ENCODE measurements around the gene COX14.
A peak's percentile ranks its signal among the peaks of the same experiment; 100 is the strongest.

Gene COX14

GRCh38 chr12:50084775-50085614 lies 27.0 kb upstream of the COX14 start, which contains the start of gene SMARCD1:
Gene SMARCD1 (plus strand): TSS chr12:50085342. CDS start chr12:50085370, 28 bp downstream.
- DNase-seq (ENCODE audit: low spot score) = peak; percentile 95

GRCh38 chr12:50085615-50086072 lies 26.4 kb upstream of the COX14 start:
- no peak for DNase-seq (ENCODE audit: low spot score)

DNA sequence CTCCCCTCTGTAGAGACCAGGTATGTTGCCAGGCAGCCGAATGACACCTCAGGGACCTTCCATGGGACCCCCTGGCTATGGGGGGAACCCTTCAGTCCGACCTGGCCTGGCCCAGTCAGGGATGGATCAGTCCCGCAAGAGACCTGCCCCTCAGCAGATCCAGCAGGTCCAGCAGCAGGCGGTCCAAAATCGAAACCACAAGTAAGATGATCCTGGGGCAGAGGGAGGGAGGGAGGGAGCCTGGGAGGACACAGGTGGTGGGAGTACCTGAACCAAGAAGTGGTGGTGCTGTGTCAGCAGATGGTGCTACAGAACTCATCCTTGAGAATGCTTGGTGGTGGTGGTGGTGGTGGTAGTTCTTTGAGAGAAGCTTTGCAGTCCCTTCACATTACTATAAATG lies 25.9 kb upstream of the COX14 start:
- DNase-seq (ENCODE audit: low spot score) = no peak

GRCh38 chr12:50087151-50087550 lies 24.9 kb upstream of the COX14 start:
- no peak for DNase-seq (ENCODE audit: low spot score)

DNA sequence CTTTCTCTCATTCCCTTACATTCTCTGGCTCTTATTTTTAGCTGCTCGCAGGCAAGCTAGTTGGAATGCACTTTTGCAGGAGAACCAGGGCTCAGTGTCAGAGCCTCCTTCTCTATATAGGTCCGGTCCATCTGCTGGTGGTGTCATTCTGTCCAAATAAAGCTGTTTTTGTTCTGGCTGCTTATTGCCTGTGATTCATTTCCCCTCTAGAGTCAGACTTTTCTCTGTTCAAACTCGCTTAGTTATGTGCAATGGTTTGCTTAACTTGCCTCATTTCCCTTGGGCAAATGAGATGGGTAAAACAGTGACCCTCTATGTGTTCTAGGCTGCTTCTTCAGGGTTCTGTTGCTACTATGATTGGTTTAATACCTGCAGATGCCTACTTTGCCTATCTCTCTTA lies 24.0 kb upstream of the COX14 start:
- no peak for DNase-seq (ENCODE audit: low spot score)

DNA sequence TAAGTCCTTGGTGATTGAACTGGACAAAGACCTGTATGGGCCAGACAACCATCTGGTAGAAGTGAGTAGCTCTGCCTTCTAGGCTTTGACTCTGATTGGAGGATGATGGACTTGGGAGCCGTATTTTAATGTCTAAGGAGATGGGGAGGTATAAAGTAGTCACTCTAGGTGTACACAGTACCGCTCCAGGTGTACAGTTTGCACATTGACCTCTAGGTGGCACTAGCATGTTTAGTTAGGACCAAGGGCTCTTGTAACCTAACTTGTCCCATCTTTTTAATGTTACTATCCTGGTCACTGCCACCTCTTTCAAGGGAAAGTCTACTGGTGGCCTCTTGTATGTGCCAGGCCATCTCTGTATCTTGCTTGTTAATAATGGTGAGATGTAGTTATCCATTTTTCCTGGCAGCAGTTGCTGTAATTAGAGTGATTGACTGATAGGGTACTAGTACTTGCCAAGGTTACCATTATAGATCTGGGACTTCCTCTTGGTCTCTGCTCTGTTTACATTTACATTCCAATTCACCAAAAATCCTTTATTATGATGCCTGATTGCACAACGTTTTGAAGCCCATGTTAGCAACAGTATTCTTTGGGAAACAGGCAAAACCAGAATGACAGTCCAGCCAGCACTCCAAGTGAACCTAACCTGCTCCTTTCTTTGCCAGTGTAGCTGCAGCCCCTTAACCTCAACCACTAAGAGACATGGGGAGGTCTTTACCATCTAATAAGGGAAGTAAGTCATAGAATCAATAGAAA lies 23.3 kb upstream of the COX14 start:
- DNase-seq (ENCODE audit: low spot score) = no peak

GRCh38 chr12:50089730-50090129 lies 22.3 kb upstream of the COX14 start:
- DNase-seq (ENCODE audit: low spot score) = no peak

DNA sequence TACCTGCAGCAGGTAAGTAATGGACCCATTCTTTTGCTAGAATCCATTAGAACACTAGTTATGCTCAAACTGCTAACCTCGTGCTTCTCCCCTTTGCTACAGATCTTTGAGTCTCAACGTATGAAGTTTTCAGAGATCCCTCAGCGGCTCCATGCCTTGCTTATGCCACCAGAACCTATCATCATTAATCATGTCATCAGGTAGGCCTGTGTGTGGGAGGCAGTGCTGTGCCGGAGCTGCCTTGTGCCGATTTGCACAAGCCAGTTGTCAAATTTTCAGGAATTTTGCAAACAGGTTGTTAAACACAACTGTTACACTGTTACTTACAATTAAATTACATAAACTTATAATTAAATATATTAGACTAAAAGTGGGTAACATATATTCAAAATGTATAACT lies 21.6 kb upstream of the COX14 start:
- DNase-seq (ENCODE audit: low spot score) = peak; percentile 68

- DNase-seq (ENCODE audit: low spot score) = no peak
These were observed 14.1 kb upstream of the COX14 start for GRCh38 chr12:50097952-50098351.

GRCh38 chr12:50099302-50100008 lies 12.6 kb upstream of the COX14 start:
- DNase-seq (ENCODE audit: low spot score) = no peak

- no peak for DNase-seq (ENCODE audit: low spot score)
These were observed 11.5 kb upstream of the COX14 start for GRCh38 chr12:50100561-50100960.

DNA sequence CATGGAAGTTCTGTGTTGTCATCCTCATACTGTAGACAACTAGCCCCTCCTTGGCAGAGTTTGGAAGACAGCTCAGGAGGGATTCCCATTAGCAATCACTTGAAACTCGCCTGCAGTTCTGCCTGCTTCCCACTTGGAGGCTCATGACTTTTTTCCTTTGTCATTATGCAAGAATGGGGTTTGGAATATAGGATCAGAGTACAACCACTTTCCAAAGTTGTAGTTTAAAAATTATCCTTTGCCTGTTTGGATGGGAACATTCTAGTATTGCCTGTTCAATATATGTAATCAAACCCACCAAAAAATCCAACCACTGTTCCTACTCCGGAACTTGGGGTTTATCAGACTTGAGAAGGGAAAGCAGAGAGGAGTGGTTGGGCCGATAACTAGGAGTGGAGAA lies 10.4 kb upstream of the COX14 start:
- DNase-seq (ENCODE audit: low spot score) = no peak

DNA sequence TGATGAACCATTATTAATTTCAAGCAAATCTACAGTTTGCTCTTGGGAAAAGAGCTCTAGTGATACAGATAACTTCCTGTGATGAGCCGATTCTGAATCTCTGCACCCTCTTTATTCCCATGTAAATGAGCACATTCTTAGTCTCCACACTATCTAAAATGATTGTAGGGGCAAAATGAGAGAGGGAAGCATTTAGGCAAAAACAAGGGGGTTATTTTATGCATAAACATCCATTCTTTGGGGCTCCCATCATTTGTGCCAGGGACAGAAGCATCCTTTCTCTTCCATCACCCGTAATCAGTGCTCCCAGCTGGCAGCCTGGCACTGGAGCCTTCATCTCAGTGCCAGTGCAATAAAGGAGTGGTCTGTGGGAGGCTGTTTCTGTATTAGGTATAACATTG lies 9.9 kb upstream of the COX14 start:
- DNase-seq (ENCODE audit: low spot score) = peak; percentile 81

DNA sequence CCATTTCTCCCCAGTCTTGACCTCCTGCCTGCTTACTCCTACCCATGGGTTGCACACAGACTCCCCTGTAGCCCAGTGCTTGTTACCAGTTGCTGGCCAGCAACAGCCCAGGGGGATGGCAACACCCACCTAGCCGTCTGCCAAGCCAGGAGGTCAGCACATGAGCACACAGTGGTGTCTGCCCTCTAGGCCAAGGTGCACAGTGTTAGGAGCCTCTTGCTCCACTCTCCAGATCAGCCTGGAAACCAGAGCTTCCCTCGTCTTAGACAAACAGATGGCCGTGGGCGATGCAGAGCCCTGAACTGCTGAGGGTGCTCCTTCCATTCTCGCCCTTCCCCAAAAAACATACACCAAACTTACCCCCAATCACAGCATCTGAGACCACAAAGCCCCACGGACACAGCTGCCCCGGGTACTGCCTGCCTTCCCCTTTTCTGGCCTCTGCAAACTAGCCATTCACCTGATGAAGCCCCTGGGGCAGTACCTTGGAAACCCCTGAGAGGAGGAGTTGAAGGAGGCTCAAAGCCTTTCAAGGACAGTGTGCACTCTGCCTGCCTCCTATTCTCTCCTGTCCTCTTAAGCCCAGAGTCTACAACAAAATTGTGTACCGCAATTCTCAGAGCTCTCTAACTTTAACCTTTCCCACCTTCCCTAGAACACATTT lies 9.3 kb upstream of the COX14 start:
- no peak for DNase-seq (ENCODE audit: low spot score)

DNA sequence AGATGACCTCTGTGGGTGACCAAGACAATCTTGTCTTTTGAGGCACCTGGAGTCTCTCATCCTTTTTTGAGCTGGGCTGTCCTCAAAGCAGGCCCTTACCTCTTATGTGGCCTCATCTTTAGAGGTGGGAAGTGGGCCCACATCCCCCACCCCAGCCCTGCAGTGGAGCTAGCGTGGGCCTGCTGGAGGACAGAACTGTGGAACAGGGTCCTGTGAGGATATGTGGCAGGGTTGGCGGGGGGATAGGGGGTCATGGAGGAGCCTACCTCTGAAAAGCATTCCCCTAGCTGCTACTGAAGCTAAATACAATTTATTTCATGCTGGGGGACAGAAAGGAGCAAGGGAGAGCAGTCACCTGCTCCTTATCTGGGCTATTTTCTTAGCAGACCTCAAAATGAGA lies 8.7 kb upstream of the COX14 start:
- DNase-seq (ENCODE audit: low spot score) = no peak

DNA sequence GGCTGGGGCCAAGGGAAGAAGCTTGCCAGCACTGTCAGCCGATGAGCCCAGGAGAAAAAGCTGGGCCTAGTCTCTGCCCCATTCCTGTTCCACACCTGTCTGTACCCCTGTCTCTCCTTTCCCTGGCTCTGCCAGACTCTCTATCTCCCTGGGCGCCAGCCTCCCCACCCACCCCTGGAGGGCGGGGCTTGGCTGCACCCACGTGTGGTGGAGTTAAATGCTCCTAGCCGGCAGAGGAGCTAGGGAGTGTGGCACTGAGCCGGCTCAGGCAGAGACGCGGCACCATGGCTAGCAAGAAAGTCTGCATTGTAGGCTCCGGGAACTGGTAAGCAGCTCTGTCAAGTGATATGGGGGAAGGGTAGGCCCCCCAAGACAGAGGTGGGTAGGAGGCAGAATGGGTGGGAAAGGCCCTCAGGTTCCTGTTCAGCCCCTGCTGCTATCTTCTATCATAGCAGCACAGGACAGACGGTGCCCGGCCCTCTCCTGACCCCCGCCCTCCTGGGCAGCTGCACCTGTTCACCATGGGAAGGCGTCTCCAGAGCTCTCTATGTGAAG lies 8.2 kb upstream of the COX14 start, which contains the start of gene GPD1:
Gene GPD1 (plus strand): TSS at position 242 of the 555 bp plus-strand sequence. CDS start 43 bp downstream, at position 285.
- peak; percentile 81 for DNase-seq (ENCODE audit: low spot score)

DNA sequence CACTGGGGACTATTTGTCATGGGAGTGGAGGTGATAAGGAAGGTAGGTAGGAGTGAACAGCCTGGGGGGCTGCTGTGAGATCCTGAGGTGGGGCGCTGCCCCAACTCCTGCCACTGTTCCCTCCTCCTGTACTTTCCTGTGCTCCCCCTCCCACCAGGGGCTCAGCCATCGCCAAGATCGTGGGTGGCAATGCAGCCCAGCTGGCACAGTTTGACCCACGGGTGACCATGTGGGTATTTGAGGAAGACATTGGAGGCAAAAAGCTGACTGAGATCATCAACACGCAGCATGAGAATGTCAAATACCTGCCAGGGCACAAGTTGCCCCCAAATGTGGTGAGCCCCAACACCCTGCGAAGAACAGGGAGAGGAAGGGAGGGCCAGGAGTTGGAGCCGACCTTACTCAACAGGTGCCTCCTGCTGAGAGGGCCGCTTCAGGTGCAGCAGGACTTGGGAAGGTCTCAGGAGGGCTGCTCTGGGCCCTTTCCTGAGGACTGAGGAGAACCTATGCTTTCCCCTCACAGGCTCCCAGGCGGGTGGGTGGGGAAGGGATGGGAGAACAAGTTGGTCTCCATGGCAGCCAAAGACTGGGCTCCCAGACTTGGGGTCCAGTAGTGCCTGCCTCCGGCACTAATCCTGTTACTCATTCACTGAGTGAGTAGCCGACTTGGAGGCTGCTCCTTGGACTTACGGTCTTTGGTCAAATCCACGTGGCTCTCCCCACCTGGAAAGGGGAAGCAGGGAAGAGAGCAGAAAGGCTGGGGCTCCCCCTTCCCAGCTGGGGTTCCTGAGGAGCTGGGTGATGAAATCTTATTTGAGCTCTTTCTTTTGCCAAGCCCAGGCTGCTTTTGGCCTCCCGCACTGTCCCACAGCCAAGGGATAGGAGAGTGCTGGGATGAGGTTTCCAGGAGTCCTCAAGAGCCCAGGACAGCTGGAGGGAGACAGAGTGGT lies 7.3 kb upstream of the COX14 start:
- DNase-seq (ENCODE audit: low spot score) = no peak

DNA sequence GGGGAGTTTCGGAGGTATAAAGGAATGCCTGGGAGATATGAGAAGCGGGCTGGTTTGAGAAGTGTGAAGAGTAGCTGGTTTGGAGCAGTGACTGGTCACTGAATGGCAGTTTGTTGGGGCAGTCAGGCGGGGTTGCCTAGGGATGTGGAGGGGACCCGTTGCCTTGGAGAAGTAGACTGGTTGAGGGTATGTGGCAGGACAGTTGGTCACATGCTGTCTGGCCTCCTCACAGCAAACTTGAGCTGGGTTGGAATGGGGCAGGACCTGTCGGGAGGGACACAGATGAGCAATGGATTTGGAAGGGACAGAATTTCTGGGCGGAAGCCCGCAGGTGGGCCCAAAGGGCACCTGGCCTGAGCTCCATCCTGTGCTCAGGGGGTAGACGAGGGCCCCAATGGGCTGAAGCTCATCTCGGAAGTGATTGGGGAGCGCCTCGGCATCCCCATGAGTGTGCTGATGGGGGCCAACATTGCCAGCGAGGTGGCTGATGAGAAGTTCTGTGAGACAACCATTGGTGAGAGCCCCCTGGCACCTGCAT lies 6.1 kb upstream of the COX14 start:
- DNase-seq (ENCODE audit: low spot score) = no peak

DNA sequence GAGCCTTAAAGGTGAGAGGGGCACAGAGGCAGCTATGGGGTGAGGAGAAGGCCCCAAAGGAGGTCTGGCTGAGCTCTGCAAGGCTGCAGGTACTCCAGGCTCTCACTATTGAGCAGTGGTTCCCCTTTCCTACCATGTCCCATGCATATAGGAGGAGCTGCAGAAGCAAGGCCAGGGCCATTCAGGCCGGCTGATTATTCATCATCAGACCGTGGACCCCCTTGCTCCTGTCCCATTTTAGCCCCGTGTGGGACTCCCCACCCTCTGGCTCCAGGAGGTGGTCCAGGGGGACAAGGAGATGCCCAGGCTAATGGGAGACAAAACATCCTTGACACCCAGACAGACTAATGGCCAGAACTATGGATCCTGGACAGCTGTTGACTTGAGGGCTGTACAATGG lies 5.1 kb upstream of the COX14 start:
- DNase-seq (ENCODE audit: low spot score) = no peak
